HG03280 (cell line): ENCODE measurements around the gene ERG.

Source experiments
- ATAC-seq: cut with Tn5 transposase; IDR thresholded peaks from one replicate; pipeline ENCODE4 v1.9.1; 2021; ENCODE audit warnings: mild to moderate bottlenecking, moderate library complexity; ENCODE audit not compliant: unreplicated experiment

Gene ERG

GRCh38 chr21:38363693-38364092 is 134.6 kb downstream of the ERG start:
- ATAC-seq: no peak

DNA sequence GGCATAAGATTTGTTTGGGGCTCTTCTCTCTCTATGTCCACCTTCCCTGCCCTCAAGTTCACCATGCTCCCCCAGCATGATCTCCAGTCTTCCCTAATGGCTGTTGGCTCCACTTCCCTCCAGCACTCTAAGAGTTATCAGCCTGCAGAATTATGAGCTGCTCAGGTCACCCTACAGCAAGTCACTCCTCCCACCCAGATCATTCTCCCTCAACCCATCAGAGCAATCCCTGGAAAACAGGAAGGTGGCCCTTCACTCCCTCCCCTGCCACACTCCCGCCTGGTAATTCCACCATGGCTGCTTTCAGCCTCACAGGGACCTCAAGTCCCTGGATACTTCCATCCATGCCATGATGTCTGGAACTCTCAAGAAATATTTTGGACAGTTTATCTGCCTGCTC is 137.0 kb downstream of the ERG start:
- ATAC-seq: no peak

- ATAC-seq: no peak
These were observed 138.4 kb downstream of the ERG start for GRCh38 chr21:38359835-38360234.

- no peak for ATAC-seq
These were observed 139.2 kb downstream of the ERG start for GRCh38 chr21:38359090-38359489.

- ATAC-seq: no peak
These were observed 139.6 kb downstream of the ERG start for GRCh38 chr21:38358666-38359065.

- ATAC-seq: no peak
These were observed 140.2 kb downstream of the ERG start for GRCh38 chr21:38358098-38358497.

- no peak for ATAC-seq
These were observed 141.2 kb downstream of the ERG start for GRCh38 chr21:38356883-38357625.

DNA sequence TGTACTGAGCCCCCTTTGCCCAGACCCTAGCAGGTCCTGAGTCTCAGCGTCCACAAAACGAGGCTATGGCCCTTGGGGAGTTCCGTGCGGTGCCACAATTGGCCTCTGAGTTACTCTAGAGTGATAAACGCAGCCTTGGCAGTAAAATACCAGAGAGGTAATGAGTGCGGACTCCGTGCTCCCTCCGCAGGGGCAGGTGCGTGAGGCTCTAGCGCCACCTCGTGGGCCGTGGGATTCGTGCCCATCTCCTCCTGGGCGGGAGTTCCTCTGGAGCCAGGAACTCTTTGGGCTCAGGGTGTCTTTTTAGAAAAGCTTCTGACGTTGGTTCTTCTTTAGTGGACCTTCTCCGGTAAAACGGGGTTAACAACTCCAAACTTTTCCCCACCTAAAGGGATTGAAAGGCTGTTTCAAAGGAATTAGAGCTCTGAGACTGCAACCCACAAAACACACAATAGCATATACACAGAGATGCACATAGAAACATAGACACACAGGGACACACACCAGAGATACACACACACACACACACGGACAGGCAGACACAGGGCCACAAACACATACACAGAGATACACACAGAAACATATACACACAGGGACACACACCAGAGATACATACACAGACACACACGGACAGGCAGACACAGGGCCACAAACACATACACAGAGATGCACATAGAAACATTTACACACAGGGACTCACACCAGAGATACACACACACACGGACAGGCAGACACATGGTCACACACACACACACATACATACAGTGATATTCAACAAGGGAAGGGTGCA is 142.1 kb downstream of the ERG start:
- no peak for ATAC-seq

DNA sequence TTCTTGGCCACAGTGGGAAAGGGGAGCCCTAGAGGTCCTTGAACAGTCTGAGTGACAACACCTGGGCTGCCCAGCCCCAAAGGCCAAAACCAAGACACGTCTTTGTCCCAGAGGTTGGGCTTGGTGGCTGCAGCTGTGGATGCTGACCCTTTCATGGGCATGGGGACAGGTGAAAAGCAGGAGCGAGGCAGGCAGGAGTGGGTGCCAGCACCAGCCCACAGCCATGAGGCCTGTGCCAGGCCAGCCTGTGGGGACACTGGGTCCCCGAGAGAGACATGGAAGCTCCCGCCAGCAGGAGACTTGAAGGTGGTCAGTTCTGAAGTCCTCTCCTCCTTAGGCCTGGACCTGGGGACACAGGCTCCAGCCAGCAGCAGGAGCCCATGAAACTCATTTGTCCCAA is 142.9 kb downstream of the ERG start:
- ATAC-seq: no peak

GRCh38 chr21:38354746-38355145 is 143.5 kb downstream of the ERG start:
- ATAC-seq: no peak

GRCh38 chr21:38354231-38354630 is 144.0 kb downstream of the ERG start:
- ATAC-seq: no peak

GRCh38 chr21:38352536-38353219 is 145.6 kb downstream of the ERG start:
- no peak for ATAC-seq

DNA sequence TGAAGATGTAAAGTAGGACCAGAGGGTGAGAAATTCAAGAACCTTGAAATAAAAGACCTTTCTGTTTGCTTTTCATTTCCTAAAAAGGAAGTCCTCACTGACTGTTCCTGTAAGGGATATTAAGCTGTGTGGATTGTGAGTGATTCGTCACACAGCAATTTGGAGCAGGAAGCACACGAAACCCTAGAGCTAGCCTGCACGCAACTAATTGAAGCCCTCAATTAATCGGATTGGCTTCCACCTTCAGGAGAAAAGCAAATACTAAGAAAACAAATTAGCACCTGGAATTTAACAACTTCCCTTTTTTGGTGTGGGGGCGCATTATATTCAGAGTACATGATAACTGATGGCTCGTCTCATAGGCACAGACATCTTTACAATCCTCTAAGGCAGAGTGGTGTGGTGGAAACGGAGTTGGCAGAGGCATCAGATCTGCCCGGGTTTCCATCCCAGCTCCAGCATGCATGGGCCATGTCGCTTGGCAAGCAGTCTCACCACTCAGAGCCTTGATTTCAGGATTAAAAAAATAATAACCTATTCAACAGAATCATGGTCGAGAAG is 146.2 kb downstream of the ERG start:
- no peak for ATAC-seq

DNA sequence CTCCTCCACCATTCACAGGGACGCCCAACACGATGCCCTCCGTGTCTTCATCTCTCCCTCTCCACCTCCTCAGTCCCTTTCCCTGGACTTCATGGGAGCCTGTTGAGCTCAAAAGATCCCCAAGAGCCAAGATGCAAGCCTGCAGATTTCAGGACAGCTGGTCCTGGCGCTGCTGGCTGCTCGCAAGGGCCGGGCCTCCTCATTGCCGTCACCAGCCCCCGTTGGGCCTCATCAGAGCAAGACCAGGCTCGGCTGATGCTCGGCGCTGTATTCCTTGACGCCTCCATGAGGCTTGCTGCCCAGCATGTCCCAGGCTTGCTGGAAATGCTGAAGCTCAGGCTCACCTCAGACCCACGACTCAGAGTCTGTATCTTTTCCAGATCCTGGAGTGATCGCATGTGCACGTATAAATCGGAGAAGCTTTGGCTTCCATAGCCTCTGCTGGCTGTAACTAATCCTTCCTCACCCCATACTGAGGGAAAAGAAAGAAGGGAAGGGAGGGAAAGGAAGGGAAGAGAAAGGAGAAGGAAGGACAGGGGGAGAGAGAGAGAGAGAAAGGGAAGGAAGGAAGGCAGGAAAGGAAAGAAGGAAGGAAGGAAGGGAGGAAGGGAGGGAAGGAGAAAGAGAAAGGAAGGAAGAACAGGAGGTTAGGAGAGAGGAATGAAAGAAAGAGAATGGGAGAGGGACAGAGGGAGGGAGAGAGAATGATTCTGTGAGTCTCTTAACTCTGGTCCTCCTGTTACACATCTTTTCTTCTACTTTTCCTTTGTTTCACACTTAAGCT is 146.9 kb downstream of the ERG start:
- no peak for ATAC-seq

DNA sequence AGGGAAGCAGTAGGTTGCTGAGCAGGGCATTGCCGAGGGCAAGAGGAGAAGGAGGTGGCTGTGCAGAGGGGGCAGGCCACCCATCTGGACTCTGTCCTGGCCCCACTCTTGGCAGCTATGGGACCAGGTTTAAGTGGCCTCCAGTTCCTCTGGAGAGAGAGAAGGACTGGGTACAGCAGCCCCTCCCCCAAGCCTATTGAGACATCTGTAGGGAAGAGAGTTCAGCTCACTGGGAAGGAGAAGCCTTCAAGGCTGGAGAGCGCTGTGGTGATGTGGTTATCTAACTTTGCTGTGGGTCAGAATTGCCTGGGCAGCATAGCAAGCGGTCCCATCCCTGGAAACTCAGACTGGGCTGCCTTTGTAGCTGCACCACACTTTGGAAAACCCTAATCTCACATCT is 147.6 kb downstream of the ERG start:
- no peak for ATAC-seq

GRCh38 chr21:38349977-38350376 is 148.3 kb downstream of the ERG start:
- ATAC-seq: no peak

- no peak for ATAC-seq
These were observed 149.0 kb downstream of the ERG start for GRCh38 chr21:38349111-38349746.

- ATAC-seq: no peak
These were observed 152.0 kb downstream of the ERG start for GRCh38 chr21:38346286-38346685.

GRCh38 chr21:38343691-38344090 is 154.6 kb downstream of the ERG start:
- ATAC-seq: no peak

DNA sequence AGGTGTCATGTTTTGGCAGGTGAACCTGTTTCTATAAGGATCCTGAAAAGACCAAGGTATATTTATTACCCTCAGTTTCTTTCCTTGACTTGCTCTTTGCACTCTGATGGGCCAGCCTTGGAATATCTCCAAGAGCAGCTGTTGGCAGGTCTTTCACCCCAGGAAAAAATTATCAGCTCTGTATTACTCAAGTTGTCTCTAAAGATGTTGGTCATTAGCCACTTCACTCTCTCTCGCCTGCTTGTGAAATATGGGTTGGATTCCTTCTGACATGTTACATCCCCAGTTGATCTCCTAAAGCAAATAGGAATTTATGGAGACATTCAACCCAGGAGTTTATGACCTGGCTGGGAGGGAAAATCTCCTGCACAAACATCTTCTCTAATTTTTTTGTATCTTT is 155.5 kb downstream of the ERG start:
- no peak for ATAC-seq
